A673 (cell line): ENCODE data around the gene ZNF784. TPM values are rescaled to one million over a fixed set of nuclear protein-coding genes. Genes with fewer than 3 reads are reported as not detected.

ENCODE experiments used
- BruUV-seq: library from RNA; stranded (reverse); fragments of 400-500 nt; replicated peaks from 2 replicates; lab custom pipeline; 2021; lab: Mats Ljungman, UMichigan
- CTCF ChIA-PET: fragments of 300-600 bp; sonication (Branson Sonifier 250); formaldehyde crosslinking; loops from one replicate; lab custom pipeline; 2022; ENCODE audit warnings: antibody characterized with exemption; lab: Charles Lee
- POLR2A ChIA-PET: fragments of 300-600 bp; sonication (Branson Sonifier 250); formaldehyde crosslinking; loops from one replicate; lab custom pipeline; 2022; ENCODE audit warnings: antibody characterized with exemption; ENCODE audit not compliant: low non-redundant PET; lab: Charles Lee
- DNase-seq: peaks from one replicate; pipeline ENCODE4 v3.0.0-alpha.2; 2015; ENCODE audit warnings: low spot score
- H3K27ac ChIP-seq: fragments of 200-600 bp; sonication (generic); 2 replicates; pipeline ENCODE4 v1.5.1; 2016; ENCODE audit warnings: mixed run types, low read depth, mild to moderate bottlenecking, mixed read lengths, antibody characterized with exemption, low read length; ENCODE audit not compliant: poor library complexity, severe bottlenecking
- H3K27me3 ChIP-seq: fragments of 200-600 bp; sonication (generic); replicated peaks from 2 replicates; pipeline ENCODE4 v1.6.1; 2017; ENCODE audit warnings: mixed run types, low read depth, mild to moderate bottlenecking, mixed read lengths, antibody characterized with exemption, low read length; ENCODE audit not compliant: insufficient read depth, poor library complexity
- H3K36me3 ChIP-seq: fragments of 200-600 bp; sonication (generic); 2 replicates; pipeline ENCODE4 v1.6.1; 2016; ENCODE audit warnings: mixed run types, mild to moderate bottlenecking, mixed read lengths, antibody characterized with exemption, low read length; ENCODE audit not compliant: insufficient read depth, poor library complexity, severe bottlenecking
- H3K4me1 ChIP-seq: fragments of 200-600 bp; sonication (generic); 2 replicates; pipeline ENCODE4 v1.6.1; 2017; ENCODE audit warnings: mixed run types, mild to moderate bottlenecking, mixed read lengths, antibody characterized with exemption, low read length; ENCODE audit not compliant: insufficient read depth, poor library complexity, severe bottlenecking
- H3K4me3 ChIP-seq: fragments of 200-600 bp; sonication (generic); 2 replicates; pipeline ENCODE4 v1.5.1; 2016; ENCODE audit warnings: low read depth, mixed run types, mild to moderate bottlenecking, mixed read lengths, low read length; ENCODE audit not compliant: poor library complexity, severe bottlenecking
- H3K9me3 ChIP-seq: fragments of 200-600 bp; sonication (generic); 2 replicates; pipeline ENCODE4 v1.6.1; 2016; ENCODE audit warnings: mixed run types, low read depth, mild to moderate bottlenecking, mixed read lengths, antibody characterized with exemption, low read length; ENCODE audit not compliant: poor library complexity, severe bottlenecking
- EZH2 ChIP-seq: fragments of 200-600 bp; sonication (generic); IDR thresholded peaks from 2 replicates; pipeline ENCODE4 v1.6.1; 2017; ENCODE audit warnings: borderline replicate concordance, low read depth, mild to moderate bottlenecking, mixed read lengths, antibody characterized with exemption, low read length; ENCODE audit not compliant: poor library complexity, severe bottlenecking
- intact Hi-C: fragments of 100-400 bp; cut with micrococcal nuclease; formaldehyde crosslinking; loops from one replicate; pipeline ENCODE4 v1.10.0; 2022; ENCODE audit not compliant: unreplicated experiment
- total RNA-seq: library from RNA; stranded (reverse); gene quantifications from 2 replicates; pipeline ENCODE4 v1.2.3, GENCODE V29; 2021
- TF ChIP-seq, protein P1 (sequence below): fragments of 300-800, 200-600 bp; sonication (generic); conservative IDR thresholded peaks from 2 replicates; pipeline ENCODE4 v1.5.1; 2017; ENCODE audit warnings: low read depth, mild to moderate bottlenecking, antibody characterized with exemption, low read length, moderate library complexity, mixed read lengths

Gene ZNF784
- total RNA-seq, 1 experiment from 2014 or later, result 7.1 TPM

DNA sequence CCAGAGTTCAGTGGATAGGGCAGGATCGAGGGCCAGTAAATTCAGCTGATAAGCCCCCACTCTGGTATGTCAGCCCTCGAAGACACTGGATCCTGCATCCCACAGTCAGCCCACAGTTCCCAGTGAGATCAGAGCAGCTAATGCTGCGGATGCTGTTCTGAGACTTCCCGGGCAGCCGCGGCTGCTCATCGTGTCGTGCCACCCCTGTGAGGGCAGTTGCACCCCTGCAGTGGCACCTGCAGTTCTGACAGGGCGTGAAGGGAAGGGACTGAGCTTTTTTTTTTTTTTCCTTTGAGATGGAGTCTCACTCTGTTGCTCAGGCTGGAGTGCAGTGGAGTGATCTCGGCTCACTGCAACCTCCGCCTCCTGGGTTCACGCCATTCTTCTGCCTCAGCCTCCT is 43.1 kb upstream of the ZNF784 start:
- no peak overlapping the region for H3K27ac ChIP-seq
- intact Hi-C loops, result no loop called here

DNA sequence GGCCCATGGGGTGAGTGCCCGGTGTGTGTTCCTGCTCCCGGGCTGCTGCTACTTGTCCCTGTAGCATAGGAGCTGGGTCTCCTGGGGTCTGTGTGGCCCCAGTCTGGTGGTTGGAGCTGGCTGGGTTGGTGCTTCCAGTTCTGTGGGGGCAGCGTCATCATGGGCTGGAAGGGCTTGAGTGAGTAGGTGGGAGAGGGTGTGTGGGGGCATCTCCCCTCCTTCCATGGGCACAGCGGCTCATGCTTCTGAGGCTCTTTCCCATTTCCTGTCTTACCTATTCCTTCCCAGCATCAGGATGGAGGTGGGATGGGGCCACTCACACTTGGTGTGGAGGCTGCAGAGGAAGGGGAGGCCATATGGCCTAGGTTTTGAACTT is 42.6 kb upstream of the ZNF784 start:
- DNase-seq, result no peak
- no peaks in the 10 kb centered on the region for H3K9me3 ChIP-seq
- CTCF ChIA-PET, result no interaction called here
- intact Hi-C loops, result no loop called here
- POLR2A ChIA-PET, result no interaction called here
- no peak for TF ChIP-seq EZH2
- TF ChIP-seq, protein P1, sequence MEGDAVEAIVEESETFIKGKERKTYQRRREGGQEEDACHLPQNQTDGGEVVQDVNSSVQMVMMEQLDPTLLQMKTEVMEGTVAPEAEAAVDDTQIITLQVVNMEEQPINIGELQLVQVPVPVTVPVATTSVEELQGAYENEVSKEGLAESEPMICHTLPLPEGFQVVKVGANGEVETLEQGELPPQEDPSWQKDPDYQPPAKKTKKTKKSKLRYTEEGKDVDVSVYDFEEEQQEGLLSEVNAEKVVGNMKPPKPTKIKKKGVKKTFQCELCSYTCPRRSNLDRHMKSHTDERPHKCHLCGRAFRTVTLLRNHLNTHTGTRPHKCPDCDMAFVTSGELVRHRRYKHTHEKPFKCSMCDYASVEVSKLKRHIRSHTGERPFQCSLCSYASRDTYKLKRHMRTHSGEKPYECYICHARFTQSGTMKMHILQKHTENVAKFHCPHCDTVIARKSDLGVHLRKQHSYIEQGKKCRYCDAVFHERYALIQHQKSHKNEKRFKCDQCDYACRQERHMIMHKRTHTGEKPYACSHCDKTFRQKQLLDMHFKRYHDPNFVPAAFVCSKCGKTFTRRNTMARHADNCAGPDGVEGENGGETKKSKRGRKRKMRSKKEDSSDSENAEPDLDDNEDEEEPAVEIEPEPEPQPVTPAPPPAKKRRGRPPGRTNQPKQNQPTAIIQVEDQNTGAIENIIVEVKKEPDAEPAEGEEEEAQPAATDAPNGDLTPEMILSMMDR, result no peak
- BruUV-seq, result no TSS peak
- H3K4me1 ChIP-seq, result peaks cover 28% of the 10 kb centered on the region
- no peak overlapping the region for H3K4me3 ChIP-seq
- H3K27ac ChIP-seq, result no peak overlapping the region
- H3K36me3 ChIP-seq, result peaks cover 81% of the 10 kb centered on the region
- H3K27me3 ChIP-seq, result no peaks in the 10 kb centered on the region

More for the DNA sequence above, 43.1 kb upstream of the ZNF784 start:
- Histone ChIP-seq H3K4me1 (peaks cover 34% of the 10 kb centered on the region), H3K9me3 (no peaks in the 10 kb centered on the region), H3K4me3 (no peak overlapping the region), H3K27me3 (no peaks in the 10 kb centered on the region), H3K36me3 (peaks cover 76% of the 10 kb centered on the region)
- TF ChIP-seq, protein P1, result no peak
- TF ChIP-seq EZH2, result no peak
- ChIA-PET POLR2A (no interaction called here), CTCF (no interaction called here)
- no TSS peak for BruUV-seq
- no peak for DNase-seq

DNA sequence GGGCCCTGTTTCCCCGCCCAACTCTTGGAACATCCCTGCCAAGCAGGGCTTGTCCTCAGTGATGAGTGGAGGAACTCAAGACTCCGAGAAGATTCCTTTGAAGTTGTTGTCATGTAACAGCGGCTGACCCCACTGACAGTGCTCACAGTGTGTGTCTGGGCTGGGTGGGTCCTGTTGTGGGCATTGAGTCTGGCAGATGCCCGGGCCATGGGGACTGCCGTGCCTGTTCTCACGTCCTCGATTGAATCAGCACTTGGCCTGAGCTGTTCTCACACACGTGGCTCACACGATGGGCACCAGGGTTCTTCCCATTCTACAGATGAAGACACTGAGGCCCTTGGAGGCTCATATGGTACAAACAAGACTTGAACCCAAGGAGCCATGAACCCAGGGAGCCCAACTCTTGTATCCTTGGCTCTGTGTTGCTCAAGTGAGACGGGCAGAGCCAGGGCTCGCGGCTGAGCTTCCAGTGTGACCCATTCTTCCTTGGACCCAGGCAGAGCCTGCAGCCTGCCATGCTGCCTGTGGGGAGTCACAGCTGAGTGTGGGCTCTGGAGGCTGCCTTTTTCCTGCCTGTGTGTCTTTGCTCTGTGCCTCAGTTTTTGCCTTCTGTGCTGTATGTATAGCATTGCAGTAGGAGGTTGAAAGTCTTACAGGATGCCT is 42.1 kb upstream of the ZNF784 start:
- BruUV-seq, result no TSS peak

More for the DNA sequence above, 42.1 kb upstream of the ZNF784 start:
- TF ChIP-seq, protein P1, result no peak
- Histone ChIP-seq H3K4me1 (peaks cover 23% of the 10 kb centered on the region), H3K36me3 (peaks cover 86% of the 10 kb centered on the region), H3K27me3 (no peaks in the 10 kb centered on the region), H3K9me3 (no peaks in the 10 kb centered on the region), H3K27ac (no peak overlapping the region), H3K4me3 (no peak overlapping the region)
- no peak for DNase-seq
- intact Hi-C loops, result no loop called here
- POLR2A ChIA-PET, result no interaction called here
- CTCF ChIA-PET, result no interaction called here
